ENCODE data around the gene CDT1. TPM values are rescaled to one million over a fixed set of nuclear protein-coding genes. Genes with fewer than 3 reads are reported as not detected.
"Not testable (repeated sequence)": the region's sequence is repeated elsewhere in the genome, so short reads cannot be mapped to it uniquely, and the experiment has no call there.

CDT1 gene
- total RNA-seq, 1 donor, result 69.7 TPM

- peak in 1 of 3 donors; percentile 76 for DNase-seq (ENCODE audit: low read depth in 2 of 3, low spot score in 2 of 3)
Measured at GRCh38 chr16:88815901-88816589, 12.5 kb downstream of the CDT1 start.

DNA sequence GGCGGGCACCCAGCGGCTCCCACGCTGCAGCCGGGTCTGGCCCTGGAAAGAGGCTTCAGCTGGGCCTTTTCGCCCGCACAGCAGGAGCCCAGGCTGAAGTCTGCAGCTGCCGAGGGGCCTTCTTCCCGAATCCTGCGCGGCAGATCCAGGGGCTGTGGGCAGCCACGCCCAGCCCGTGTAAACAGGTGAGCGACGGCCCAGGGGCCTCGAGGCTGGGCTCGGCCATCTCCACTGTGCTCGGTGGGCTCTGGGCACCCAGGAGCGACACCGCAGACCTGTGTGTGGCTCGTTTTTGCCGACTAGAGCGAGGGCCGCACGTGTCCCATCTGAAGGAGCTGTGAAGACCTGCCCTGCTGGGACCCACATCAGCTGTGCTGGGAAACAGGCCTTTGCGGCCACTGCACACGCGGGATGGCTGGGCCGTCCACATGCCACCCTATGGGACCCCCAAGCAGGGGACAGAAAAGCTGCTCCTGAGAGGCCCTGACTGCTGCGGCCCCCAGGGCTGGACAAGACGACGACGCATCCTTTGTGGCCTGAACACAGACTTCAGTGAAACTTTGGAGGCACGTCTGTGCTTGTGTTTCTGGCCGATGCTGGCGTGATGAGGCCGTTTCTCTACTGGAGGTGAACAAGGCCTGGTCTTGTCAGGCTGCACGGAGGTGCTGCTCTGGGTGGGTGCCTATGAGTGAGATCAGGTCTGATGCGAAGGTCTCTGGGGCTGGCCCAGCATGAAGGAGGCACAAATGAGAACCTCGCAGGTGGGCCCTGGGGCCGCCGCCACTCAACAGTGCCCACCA lies 13.3 kb downstream of the CDT1 start:
- no peak for DNase-seq (ENCODE audit: low read depth in 2 of 3, low spot score in 2 of 3)

- no peak for DNase-seq (ENCODE audit: low read depth in 2 of 3, low spot score in 2 of 3)
Measured at GRCh38 chr16:88817785-88818574, 14.4 kb downstream of the CDT1 start.

- no peak for DNase-seq (ENCODE audit: low read depth in 2 of 3, low spot score in 2 of 3)
Measured at GRCh38 chr16:88818575-88818874, 14.9 kb downstream of the CDT1 start.

DNA sequence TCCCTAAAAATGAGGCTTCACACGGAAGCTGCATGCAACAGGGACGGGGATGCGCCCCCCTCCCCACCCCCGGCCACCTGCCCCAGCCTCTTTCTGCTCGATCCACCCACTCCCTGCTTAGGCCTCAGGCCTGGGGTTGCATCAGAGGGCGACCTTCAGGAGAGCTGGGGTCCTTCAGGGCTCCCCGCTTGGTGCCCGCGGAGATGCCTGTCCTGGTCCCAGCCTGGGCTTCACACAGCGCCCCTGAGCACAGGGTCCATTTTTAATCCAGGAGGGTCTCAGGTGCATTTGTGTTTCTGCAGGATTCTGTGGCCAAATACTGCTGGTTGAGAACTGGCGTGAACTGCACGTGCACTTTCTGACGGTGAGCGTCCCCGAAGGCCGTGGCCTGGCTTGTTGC lies 15.5 kb downstream of the CDT1 start:
- no peak for DNase-seq (ENCODE audit: low read depth in 2 of 3, low spot score in 2 of 3)

DNA sequence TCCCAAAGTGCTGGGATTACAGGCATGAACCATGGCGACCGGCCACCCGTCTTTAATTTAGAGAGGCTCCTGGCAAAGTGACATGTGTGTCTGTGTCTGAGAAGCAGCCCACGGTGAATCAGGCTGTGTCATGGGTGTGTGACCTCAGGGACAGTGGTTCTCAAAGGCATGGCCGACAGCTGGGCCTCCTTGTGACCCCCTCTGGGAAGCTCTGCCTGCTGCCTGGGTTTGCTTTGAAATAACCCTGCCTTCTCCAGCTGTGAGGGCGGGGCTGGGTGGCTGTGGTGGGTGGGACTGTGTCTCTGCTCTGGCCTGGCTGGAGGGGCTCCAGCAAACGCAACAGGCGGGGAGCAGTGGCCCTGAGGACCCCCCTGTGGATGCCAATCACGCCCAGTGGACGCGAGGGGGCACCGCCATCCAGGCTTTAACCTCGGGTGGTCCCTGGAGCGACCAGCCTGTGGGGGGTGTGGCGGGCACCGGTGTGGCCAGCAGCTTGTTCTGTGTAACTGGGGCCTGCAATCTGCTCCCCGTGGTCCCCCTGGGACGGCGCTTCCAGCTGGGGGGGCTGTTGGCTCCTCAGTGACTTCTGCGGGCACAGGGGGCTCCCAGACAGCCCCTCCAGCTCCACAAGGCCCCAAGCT lies 16.9 kb downstream of the CDT1 start:
- DNase-seq (ENCODE audit: low read depth in 2 of 3, low spot score in 2 of 3), result no peak

DNA sequence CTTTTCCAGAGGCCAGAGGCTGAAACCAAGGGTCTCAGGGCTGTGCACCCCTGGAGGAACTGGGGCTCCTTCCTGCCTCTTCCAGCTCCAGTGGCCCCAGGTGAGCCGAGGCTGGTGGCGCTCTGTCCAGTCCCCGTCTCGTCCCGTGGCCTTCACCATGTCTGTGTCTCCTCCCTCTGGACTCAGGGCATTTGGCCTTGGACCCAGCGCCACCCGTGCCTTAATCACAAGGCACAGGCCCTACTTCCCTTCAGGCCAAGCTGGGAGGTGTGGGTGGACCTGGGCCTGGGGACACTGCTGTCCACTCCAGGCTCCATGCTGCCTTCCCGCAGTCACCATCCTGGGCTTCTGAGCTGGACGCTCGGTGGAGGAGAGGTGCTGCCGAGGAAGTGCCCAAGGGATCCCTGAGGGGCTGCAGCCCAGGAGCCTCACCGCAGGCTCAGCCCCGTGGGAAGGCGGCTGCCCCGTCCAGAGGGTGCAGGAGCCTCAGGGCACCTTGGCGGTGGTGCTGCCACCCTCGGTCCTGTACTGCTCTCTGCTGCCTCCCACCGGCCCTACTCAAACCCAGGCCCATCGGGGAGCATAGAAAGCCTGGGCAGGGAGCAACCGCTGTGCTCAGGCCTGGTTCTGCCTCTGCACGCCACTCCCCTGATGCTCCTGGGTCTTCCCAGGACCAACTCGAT lies 17.7 kb downstream of the CDT1 start:
- DNase-seq (ENCODE audit: low read depth in 2 of 3, low spot score in 2 of 3), result no peak

DNA sequence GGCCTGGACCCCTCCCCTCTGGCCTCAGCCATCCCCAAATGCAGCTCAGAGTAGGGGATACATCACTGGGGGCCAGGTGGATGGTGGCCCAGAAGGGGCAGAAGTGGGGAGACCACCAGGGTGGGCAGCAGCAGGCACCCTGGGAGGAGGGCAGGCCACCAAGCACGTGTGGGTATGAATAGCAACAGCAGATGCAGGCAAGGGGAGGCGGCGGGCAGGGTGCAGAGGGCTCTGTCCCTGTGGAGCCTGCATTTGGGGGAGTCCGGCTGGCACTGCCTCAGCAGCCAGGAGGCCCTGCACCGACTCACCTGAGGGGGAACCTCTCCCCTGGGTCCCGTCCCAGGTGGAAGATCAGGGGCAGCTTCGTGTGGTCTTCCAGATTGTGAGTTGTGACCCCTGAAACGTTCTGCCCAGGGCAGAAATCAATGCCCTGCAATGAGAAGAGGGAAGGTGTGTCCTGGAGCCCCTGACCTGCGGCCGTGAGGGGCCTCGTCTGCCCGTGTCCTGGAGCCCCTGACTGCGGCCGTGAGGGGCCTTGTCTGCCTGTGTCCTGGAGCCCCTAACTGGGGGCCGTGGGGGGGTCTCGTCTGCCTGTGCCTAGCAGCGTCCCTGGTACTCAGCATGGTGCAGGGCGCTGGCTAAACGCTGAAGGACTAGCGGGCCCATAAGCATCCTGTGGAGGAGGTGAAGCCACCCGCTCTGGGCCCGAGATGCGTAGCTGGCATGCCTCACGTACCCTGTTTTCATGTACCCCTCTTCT lies 18.9 kb downstream of the CDT1 start:
- no peak for DNase-seq (ENCODE audit: low read depth in 2 of 3, low spot score in 2 of 3)

GRCh38 chr16:88823646-88824045 lies 20.1 kb downstream of the CDT1 start:
- not testable (repeated sequence) for DNase-seq (ENCODE audit: low read depth in 2 of 3, low spot score in 2 of 3)

- DNase-seq (ENCODE audit: low read depth in 2 of 3, low spot score in 2 of 3), result no peak
Measured at GRCh38 chr16:88824256-88825077, 20.9 kb downstream of the CDT1 start.

DNA sequence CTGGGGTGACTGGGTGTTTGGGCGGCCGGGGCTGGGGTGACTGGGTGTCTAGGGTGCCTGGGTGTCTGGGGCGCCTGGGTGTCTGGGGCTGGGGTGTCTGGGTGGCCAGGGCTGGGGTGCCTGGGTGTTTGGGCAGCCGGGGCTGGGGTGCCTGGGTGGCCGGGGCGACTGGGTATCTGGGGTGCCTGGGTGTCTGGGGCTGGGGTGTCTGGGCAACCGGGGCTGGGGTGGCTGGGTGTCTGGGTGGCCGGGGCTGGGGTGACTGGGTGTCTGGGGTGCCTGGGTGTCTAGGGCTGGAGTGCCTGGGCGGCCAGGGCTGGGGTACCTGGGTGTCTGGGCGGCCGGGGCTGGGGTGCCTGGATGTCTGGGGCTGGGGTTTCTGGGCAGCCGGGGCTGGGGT lies 21.6 kb downstream of the CDT1 start:
- no peak for DNase-seq (ENCODE audit: low read depth in 2 of 3, low spot score in 2 of 3)

- DNase-seq (ENCODE audit: low read depth in 2 of 3, low spot score in 2 of 3), result no peak
Measured at GRCh38 chr16:88826070-88826840, 22.7 kb downstream of the CDT1 start.

- no peak for DNase-seq (ENCODE audit: low read depth in 2 of 3, low spot score in 2 of 3)
Measured at GRCh38 chr16:88827727-88828126, 24.1 kb downstream of the CDT1 start.

GRCh38 chr16:88828711-88829110 lies 25.1 kb downstream of the CDT1 start:
- DNase-seq (ENCODE audit: low read depth in 2 of 3, low spot score in 2 of 3), result no peak

DNA sequence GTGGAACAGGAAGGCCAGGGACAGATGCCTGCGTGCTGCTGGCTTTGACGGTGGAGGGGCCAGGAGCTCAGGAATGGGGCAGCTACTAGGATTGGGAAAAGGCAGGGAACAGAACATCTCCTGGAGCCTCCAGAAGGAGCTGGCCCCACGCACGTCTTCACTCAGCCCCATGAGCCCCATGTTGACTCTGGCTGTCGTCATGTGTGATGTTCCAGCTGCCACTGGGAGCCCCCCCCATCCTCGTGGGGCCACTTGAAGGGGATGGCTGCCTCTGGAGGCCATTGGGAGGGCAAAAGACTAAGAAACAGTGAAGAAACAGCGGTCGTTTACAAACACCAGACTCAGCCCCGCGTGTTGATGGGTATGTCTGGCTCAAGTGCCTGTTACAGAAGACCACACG lies 26.7 kb downstream of the CDT1 start:
- DNase-seq (ENCODE audit: low read depth in 2 of 3, low spot score in 2 of 3), result no peak

GRCh38 chr16:88830783-88831182 lies 27.2 kb downstream of the CDT1 start:
- DNase-seq (ENCODE audit: low read depth in 2 of 3, low spot score in 2 of 3), result no peak

GRCh38 chr16:88831838-88832237 lies 28.2 kb downstream of the CDT1 start:
- DNase-seq (ENCODE audit: low read depth in 2 of 3, low spot score in 2 of 3), result no peak

DNA sequence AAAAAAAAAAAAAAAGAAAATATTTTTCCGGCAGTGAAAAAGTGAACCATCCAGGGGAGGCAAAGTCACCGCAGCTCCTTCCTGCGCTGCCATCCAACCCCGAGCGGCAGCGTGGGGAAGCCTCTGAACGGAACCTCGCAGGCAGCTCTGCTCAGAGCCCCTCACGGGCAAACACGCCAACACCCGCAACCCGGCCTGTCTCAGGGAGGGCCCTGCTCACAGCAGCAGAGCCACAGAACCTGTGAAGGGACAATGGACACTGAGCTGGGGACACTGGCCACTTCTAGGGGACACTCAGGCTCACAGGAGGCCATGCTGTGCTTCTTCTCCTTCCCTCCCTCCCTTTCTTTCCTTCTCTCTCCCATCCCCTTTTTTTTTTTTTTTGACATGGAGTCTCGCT lies 29.5 kb downstream of the CDT1 start:
- DNase-seq (ENCODE audit: low read depth in 2 of 3, low spot score in 2 of 3), result no peak
